HepG2 (cell line): ENCODE results near the gene ADH5. TPM values are rescaled to one million over a fixed set of nuclear protein-coding genes. Genes with fewer than 3 reads are reported as not detected.

Experiments
- CREM ChIP-seq, 2 experiments: sonication (generic) in 1 of 2; formaldehyde crosslinking in 1 of 2; IDR thresholded peaks; 2 replicates each; pipeline versions ENCODE4 v1.4.0 to v1.6.1; 2016 to 2020; ENCODE audit warnings: antibody characterized with exemption in 1 of 2, mild to moderate bottlenecking in 1 of 2, missing genetic modification reagents in 1 of 2
- FIP1L1 ChIP-seq: fragments of 200-400 bp; formaldehyde crosslinking; IDR thresholded peaks from 2 replicates; pipeline ENCODE4 v1.6.1; 2018; ENCODE audit warnings: low read depth, mild to moderate bottlenecking, low read length, moderate library complexity, borderline replicate concordance; ENCODE audit not compliant: insufficient read depth
- LCORL ChIP-seq, 2 experiments: fragments of 450-650 bp in 1 of 2; sonication (generic) in 1 of 2; formaldehyde crosslinking in 1 of 2; IDR thresholded peaks; 2 replicates each; pipeline versions ENCODE4 v1.5.0 to v1.6.1; 2017 to 2020; ENCODE audit warnings: antibody characterized with exemption in 1 of 2, missing genetic modification reagents in 1 of 2
- MLLT10 ChIP-seq: sonication (generic); formaldehyde crosslinking; IDR thresholded peaks from 2 replicates; pipeline ENCODE4 v1.4.0; 2020; ENCODE audit warnings: missing genetic modification reagents
- NR0B2 ChIP-seq: sonication (generic); formaldehyde crosslinking; IDR thresholded peaks from 2 replicates; pipeline ENCODE4 v1.4.0; 2020; ENCODE audit warnings: mild to moderate bottlenecking, missing genetic modification reagents
- POLR2A ChIP-seq, 2 experiments: IDR thresholded peaks; 2 replicates each; pipeline ENCODE4 v1.6.1; 2011; ENCODE audit warnings: low read depth in 2 of 2, low read length in 2 of 2, mild to moderate bottlenecking in 1 of 2, moderate library complexity in 1 of 2; ENCODE audit not compliant: insufficient read depth in 1 of 2
- ZFP37 ChIP-seq: sonication (generic); formaldehyde crosslinking; IDR thresholded peaks from 2 replicates; pipeline ENCODE4 v1.4.0; 2020; ENCODE audit warnings: missing genetic modification reagents, borderline replicate concordance
- ZFYVE20 ChIP-seq: sonication (generic); formaldehyde crosslinking; IDR thresholded peaks from 2 replicates; pipeline ENCODE4 v1.8.0; 2023; ENCODE audit warnings: low read depth, mild to moderate bottlenecking, moderate library complexity, missing genetic modification reagents, borderline replicate concordance
- ZNF138 ChIP-seq: sonication (generic); formaldehyde crosslinking; IDR thresholded peaks from 2 replicates; pipeline ENCODE4 v1.5.0; 2020; ENCODE audit warnings: mild to moderate bottlenecking, low read depth, missing genetic modification reagents
- ZNF143 ChIP-seq: sonication (generic); formaldehyde crosslinking; IDR thresholded peaks from 2 replicates; pipeline ENCODE4 v1.4.0; 2020; ENCODE audit warnings: missing genetic modification reagents
- ZNF263 ChIP-seq: sonication (generic); formaldehyde crosslinking; IDR thresholded peaks from 2 replicates; pipeline ENCODE4 v1.4.0; 2020; ENCODE audit warnings: missing genetic modification reagents
- ZNF550 ChIP-seq: sonication (generic); formaldehyde crosslinking; IDR thresholded peaks from 2 replicates; pipeline ENCODE4 v1.4.0; 2020; ENCODE audit warnings: mild to moderate bottlenecking, missing genetic modification reagents, borderline replicate concordance
- polyA plus RNA-seq, 8 experiments: library from polyadenylated mRNA; depleted of rRNA in 3 of 8; stranded (reverse) in 7 of 8; unstranded in 1 of 8; fragments of >200 nt; fragmentation: Illumina TruSeq in 4 of 8; extraction: Trizol in 4 of 8; gene quantifications; 2 replicates each; pipeline versions ENCODE4 v1.2.1 to v1.2.3, GENCODE V29; 2011 to 2016; ENCODE audit warnings: low read depth in 4 of 8, missing spikeins in 1 of 8, mixed read lengths in 1 of 8; ENCODE audit not compliant: insufficient read depth in 1 of 8
- total RNA-seq, 5 experiments: library from RNA; depleted of rRNA; stranded (reverse); fragments of >200 nt; fragmentation: Illumina TruSeq; extraction: Trizol; gene quantifications; 2 replicates each; pipeline ENCODE4 v1.2.3, GENCODE V29; 2016; ENCODE audit warnings: low read depth in 1 of 5
- TF ChIP-seq, protein P1 (sequence below): sonication (generic); formaldehyde crosslinking; IDR thresholded peaks from 2 replicates; pipeline ENCODE4 v1.5.0; 2020; ENCODE audit warnings: missing genetic modification reagents, mild to moderate bottlenecking, borderline replicate concordance
- TF ChIP-seq, protein P2 (sequence below): sonication (generic); formaldehyde crosslinking; IDR thresholded peaks from 2 replicates; pipeline ENCODE4 v1.4.0; 2020; ENCODE audit warnings: missing genetic modification reagents
- TF ChIP-seq, protein P3 (sequence below): sonication (generic); formaldehyde crosslinking; IDR thresholded peaks from 2 replicates; pipeline ENCODE4 v1.4.0; 2020; ENCODE audit warnings: missing genetic modification reagents, borderline replicate concordance

ADH5 gene
- total and polyA plus RNA-seq, 2 of the 13 experiments (the other 11 are each of a cell fraction or from before 2014, with no cell fraction given), result 349 to 512 TPM

- TF ChIP-seq MLLT10 (CRISPR knock-in tag) (peak; percentile 23; the same call in 1 of the 2 replicates), CREM (IDR thresholded peaks at IDR 0.05) (no peak; the same call in 1 of the 2 replicates), CREM (CRISPR knock-in tag; IDR thresholded peaks at IDR 0.05) (no peak), ZFP37 (CRISPR knock-in tag) (no peak), ZNF263 (CRISPR knock-in tag) (peak; percentile 41; the same call in 1 of the 2 replicates), NR0B2 (CRISPR knock-in tag) (no peak), ZNF143 (CRISPR knock-in tag) (0 out of 2 replicates have a peak, but pooled peaks have one; percentile 30), LCORL (IDR thresholded peaks at IDR 0.05) (no peak), LCORL (CRISPR knock-in tag; IDR thresholded peaks at IDR 0.05) (peak; percentile 32; the same call in 1 of the 2 replicates), POLR2A (IDR thresholded peaks at IDR 0.05; ENCODE audit: insufficient read depth in 1 of 2, low read depth in 2 of 2, low read length in 2 of 2) (peak; percentile 93 to 97), FIP1L1 (no peak), ZNF550 (no peak), ZFYVE20 (no peak), ZNF138 (no peak)
- TF ChIP-seq, protein P1, sequence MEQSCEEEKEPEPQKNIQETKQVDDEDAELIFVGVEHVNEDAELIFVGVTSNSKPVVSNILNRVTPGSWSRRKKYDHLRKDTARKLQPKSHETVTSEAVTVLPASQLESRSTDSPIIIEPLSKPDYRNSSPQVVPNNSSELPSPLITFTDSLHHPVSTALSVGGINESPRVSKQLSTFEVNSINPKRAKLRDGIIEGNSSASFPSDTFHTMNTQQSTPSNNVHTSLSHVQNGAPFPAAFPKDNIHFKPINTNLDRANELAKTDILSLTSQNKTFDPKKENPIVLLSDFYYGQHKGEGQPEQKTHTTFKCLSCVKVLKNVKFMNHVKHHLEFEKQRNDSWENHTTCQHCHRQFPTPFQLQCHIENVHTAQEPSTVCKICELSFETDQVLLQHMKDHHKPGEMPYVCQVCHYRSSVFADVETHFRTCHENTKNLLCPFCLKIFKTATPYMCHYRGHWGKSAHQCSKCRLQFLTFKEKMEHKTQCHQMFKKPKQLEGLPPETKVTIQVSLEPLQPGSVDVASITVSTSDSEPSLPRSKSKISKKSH, result 0 out of 2 replicates have a peak, but pooled peaks have one; percentile 66
- TF ChIP-seq, protein P2, sequence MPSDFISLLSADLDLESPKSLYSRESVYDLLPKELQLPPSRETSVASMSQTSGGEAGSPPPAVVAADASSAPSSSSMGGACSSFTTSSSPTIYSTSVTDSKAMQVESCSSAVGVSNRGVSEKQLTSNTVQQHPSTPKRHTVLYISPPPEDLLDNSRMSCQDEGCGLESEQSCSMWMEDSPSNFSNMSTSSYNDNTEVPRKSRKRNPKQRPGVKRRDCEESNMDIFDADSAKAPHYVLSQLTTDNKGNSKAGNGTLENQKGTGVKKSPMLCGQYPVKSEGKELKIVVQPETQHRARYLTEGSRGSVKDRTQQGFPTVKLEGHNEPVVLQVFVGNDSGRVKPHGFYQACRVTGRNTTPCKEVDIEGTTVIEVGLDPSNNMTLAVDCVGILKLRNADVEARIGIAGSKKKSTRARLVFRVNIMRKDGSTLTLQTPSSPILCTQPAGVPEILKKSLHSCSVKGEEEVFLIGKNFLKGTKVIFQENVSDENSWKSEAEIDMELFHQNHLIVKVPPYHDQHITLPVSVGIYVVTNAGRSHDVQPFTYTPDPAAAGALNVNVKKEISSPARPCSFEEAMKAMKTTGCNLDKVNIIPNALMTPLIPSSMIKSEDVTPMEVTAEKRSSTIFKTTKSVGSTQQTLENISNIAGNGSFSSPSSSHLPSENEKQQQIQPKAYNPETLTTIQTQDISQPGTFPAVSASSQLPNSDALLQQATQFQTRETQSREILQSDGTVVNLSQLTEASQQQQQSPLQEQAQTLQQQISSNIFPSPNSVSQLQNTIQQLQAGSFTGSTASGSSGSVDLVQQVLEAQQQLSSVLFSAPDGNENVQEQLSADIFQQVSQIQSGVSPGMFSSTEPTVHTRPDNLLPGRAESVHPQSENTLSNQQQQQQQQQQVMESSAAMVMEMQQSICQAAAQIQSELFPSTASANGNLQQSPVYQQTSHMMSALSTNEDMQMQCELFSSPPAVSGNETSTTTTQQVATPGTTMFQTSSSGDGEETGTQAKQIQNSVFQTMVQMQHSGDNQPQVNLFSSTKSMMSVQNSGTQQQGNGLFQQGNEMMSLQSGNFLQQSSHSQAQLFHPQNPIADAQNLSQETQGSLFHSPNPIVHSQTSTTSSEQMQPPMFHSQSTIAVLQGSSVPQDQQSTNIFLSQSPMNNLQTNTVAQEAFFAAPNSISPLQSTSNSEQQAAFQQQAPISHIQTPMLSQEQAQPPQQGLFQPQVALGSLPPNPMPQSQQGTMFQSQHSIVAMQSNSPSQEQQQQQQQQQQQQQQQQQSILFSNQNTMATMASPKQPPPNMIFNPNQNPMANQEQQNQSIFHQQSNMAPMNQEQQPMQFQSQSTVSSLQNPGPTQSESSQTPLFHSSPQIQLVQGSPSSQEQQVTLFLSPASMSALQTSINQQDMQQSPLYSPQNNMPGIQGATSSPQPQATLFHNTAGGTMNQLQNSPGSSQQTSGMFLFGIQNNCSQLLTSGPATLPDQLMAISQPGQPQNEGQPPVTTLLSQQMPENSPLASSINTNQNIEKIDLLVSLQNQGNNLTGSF (CRISPR knock-in tag), result no peak
- TF ChIP-seq, protein P3, sequence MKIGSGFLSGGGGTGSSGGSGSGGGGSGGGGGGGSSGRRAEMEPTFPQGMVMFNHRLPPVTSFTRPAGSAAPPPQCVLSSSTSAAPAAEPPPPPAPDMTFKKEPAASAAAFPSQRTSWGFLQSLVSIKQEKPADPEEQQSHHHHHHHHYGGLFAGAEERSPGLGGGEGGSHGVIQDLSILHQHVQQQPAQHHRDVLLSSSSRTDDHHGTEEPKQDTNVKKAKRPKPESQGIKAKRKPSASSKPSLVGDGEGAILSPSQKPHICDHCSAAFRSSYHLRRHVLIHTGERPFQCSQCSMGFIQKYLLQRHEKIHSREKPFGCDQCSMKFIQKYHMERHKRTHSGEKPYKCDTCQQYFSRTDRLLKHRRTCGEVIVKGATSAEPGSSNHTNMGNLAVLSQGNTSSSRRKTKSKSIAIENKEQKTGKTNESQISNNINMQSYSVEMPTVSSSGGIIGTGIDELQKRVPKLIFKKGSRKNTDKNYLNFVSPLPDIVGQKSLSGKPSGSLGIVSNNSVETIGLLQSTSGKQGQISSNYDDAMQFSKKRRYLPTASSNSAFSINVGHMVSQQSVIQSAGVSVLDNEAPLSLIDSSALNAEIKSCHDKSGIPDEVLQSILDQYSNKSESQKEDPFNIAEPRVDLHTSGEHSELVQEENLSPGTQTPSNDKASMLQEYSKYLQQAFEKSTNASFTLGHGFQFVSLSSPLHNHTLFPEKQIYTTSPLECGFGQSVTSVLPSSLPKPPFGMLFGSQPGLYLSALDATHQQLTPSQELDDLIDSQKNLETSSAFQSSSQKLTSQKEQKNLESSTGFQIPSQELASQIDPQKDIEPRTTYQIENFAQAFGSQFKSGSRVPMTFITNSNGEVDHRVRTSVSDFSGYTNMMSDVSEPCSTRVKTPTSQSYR (CRISPR knock-in tag), result peak; percentile 76
Observed at GRCh38 chr4:99088481-99089365, at the start of gene ADH5 (continued).
